PC-9 (cell line): ENCODE data around the gene FOLR2.

Experiments used
- EZH2 ChIP-seq: fragments of 200-600 bp; sonication (generic); IDR thresholded peaks from 2 replicates; pipeline ENCODE4 v1.8.0; 2017; ENCODE audit warnings: antibody characterized with exemption, low read depth
- TF ChIP-seq, protein P1 (sequence below): fragments of 200-600 bp; sonication (generic); conservative IDR thresholded peaks from 2 replicates; pipeline ENCODE4 v1.6.1; 2017; ENCODE audit warnings: mixed run types, antibody characterized with exemption, mild to moderate bottlenecking, moderate library complexity

DNA sequence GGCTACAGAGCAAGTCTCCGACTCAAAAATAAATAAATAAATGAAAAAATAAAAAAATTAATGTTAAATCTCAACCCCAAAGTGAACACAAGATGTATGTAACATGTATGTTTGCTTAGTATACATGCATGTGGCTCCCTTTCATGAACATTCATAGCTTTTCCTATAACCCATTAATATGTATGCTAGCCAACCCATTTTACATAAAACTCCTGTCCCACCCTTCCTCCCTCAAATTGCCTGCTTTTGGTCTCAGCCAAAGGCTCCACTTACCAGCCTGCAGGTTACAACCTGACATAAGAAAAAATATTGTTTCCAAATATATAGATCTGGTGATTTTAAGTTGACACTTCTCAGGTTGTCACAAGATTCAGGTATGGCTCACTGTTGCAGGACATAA is 28.3 kb upstream of the FOLR2 start:
- no peak for TF ChIP-seq EZH2
- TF ChIP-seq, protein P1, sequence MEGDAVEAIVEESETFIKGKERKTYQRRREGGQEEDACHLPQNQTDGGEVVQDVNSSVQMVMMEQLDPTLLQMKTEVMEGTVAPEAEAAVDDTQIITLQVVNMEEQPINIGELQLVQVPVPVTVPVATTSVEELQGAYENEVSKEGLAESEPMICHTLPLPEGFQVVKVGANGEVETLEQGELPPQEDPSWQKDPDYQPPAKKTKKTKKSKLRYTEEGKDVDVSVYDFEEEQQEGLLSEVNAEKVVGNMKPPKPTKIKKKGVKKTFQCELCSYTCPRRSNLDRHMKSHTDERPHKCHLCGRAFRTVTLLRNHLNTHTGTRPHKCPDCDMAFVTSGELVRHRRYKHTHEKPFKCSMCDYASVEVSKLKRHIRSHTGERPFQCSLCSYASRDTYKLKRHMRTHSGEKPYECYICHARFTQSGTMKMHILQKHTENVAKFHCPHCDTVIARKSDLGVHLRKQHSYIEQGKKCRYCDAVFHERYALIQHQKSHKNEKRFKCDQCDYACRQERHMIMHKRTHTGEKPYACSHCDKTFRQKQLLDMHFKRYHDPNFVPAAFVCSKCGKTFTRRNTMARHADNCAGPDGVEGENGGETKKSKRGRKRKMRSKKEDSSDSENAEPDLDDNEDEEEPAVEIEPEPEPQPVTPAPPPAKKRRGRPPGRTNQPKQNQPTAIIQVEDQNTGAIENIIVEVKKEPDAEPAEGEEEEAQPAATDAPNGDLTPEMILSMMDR = no peak
